D341Med (cell line): ENCODE measurements around the gene MCUB.
"Not testable (repeated sequence)": the region's sequence is repeated elsewhere in the genome, so short reads cannot be mapped to it uniquely, and the experiment has no call there.

ENCODE experiments used
- DNase-seq: peaks from one replicate; pipeline ENCODE4 v3.0.0; 2012; ENCODE audit warnings: low spot score

Gene MCUB

DNA sequence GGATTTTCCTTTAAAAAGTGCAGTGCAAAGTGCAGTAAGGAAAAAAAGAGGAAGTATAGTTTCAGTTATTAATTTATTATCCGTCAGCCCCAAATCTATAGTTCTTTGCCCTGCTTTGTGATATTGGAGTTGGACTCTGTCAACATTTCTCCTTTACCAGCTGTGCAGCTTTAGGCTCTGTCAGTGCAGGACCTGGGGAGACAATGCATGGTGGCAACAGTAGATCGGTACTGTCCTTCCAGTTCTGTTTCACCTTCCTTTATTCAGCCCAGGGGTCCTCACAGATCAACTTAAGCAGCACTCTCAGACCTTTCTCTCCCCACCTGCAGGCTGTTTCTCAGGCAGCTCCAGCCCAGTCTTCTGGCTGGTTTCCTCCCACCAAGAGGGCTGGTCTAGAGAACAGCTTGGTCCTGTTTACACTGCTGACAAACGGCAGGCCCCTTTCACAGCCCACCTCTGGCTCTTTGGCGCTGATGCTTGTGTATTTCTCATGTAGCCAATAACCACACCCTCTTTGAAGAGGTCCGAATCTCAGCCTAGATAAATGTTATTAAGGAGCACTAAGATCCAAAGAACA, 71.6 kb downstream of the MCUB start:
- DNase-seq: no peak

DNA sequence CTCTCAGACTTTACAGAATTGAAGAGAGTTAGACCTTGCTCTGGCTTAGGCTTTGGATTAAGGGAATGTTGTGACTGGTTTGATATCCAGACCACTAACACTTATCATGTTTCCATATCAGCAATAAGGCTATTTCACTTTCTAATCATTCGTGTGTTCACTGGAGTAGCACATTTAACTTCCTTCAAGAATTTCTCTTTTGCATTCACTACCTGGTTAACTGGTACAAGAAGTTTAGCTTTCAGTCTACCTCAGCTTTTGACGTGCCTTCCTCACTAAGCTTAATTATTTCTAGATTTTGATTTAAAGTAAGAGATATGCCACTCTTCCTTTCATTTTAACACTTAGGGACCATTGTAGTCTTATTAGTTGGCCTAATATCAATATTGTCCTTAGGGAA, 80.6 kb downstream of the MCUB start:
- DNase-seq: no peak

DNA sequence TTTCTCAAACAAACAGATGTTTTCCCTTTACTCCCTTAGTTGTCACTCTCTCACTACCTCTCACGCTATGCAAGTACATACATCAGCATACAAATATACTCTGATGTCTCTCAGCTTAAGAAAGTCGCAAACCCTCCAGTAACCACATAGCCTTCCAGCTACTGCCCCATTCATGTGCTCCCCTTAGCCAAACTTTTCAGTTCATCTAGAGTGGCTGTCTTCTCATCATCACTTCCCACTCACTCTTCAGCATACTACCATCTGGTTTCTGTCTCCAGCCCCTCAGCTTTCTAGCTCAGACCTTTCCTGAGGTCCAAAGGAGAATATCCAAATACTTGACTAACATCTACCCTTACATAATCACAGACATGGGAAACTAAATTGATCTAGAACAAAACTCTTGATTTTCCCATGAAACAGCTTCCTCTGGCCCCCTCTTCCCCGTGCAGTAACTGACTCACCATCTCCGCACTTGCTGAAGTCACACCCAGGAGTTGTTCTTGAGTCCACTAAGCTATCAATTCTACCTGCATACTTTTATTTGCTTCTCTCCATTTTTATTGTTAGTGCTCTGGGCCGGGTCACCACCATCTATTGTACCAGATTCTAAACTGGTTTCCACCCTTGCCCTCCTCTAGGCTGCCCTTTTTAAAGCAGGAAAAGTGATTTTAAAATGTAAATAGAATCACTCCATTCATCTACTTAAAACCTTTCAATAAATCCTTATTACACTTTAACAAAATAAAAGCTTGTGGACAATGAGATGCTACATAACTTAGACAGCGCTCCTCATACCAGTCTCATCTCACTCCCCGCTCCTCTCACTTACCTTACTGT, 86.0 kb downstream of the MCUB start:
- no peak for DNase-seq

DNA sequence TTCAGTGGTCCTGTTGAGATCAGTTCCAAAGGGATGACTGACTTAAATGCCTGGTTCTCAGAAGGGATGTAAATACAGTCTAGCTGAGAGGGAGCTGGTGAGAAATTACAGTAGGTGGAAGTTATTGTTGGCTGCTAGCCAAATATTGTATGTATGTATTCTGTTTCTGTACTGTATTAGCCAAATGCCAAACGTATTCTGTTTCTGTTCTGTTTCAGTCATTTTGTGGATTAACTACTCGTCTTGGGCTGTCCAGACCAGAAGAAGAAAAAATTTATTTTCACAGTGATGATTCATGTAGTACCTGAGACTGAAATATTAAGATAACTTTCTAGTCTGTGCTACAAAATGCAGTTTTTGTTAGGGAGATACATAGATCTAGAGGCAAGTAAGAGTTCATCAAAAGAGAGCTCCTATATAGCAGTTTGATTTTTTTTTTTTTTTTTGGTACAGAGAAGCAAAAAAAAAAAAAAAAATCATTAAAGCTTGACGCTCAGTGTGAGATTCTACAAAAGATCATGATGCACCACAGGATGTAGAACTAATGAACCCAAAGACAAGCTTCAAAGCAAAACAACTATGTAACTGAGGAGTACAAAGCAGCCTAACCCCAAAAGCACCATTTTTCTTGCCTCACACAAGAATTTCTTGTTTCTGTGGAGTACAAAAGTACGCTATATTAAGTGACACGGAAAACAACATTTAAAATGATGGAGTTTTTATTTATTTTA, 88.4 kb downstream of the MCUB start:
- DNase-seq: no peak

DNA sequence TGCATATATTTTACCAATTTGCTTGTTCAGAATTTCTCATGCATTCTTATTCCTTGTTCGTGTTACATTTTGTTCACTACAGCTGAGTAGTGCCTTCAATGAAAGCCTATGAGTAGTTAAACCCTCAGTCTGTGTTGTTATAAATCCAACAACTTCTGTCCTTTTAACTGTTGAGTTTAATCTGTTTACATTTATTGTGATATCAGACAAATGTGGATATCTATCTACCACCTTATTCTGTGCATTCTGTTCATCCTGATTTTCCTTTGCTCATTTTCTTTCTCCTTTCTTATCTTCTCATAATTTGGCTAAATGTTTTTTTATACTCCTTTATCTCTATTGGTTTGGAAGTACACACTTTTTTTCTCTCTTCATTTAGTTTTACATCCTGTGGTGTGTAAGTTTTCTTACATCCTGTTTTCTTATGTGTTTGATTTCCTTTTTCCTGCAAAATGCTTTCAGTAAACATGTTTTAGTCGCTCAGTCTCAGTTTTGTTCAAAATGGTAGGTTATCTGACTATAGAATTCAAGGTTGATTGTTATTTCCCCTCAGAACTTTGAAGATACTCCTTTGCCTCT, 89.0 kb downstream of the MCUB start:
- no peak for DNase-seq

DNA sequence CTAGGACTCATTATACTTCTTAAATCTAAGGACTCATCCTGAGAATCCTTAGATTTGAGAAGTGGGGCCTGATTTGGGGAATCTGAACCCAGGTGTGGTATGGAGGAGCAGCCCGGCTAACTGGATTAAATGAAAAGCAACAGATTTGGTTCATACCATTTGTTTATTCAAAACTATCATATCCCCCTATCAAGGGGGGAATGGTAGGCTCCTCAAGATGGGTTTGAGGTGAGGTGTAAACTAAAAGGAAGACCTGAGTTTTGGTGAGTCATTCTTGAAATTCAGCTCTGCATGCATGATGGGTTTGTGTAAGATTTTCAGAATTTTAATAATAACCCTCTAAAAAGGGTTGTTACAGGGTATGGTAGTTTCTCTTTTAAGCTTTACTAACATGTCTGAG, 89.8 kb downstream of the MCUB start:
- DNase-seq: no peak

DNA sequence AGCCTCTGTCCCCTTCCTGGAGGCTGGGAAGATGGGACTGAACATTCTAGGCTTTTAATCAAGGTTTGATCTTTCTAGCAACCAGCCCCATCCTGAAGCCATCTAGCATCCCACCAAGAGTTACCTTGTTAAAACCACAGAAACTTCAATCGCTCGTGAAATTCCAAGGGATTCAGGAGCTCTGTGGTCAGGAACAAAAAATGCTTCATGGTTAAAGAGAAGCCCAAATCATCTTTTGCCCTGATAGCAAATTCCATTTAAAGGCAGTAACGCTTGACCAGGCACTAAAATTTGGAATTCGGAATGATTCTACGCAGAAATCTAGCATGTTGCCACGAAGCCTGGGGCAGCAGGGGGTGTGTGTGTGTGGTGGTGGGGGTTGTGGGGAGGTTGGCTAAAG, 95.3 kb downstream of the MCUB start:
- no peak for DNase-seq

DNA sequence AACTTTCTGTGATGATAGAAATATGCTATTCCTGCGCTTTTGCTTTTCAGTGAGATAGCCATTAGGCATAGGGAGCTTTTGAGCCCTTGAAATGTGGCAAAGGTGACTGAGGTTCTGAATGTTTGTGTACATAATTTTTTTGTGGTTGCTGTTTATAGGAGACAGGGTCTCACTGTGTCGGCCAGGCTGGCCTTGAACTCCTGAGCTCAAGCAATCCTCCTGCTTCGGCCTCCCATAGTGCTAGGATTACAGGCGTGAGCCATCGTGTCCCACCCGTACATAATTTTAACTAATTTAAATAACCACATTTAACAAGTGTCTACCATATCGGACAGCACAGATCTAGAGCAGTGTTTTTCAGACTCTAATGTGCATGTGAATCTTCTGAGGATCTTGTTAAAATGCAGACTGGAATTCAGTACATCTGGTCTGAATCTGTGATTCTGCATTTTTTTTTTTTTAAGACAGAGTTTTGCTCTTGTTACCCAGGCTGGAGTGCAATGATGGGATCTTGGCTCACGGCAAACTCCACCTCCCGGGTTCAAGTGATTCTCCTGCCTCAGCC, 97.9 kb downstream of the MCUB start:
- DNase-seq: no peak

DNA sequence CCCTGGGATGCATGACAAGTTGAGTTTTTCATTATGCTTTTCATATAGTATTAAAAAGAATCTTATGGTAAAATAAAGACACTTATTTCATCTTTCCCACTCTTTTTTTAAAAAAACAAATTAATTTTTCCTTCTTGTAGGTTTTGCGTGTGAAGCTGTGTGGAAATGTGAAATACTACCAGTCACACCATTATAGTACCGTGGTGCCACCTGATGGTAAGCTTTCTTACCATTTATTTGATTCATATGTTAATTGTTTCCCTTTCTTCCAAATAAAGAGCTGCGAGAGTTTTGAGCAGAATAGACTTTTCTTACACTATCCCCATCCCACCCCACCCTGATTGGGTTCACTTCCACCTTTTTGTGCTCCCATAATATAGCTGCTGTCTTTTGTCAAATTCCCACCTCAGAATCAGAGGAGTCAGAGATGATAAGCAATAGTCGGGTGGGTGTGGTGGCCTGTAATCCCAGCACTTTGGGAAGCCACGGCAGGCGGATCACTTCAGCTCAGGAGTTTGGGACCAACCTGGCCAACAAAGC, 98.9 kb downstream of the MCUB start:
- no peak for DNase-seq

DNA sequence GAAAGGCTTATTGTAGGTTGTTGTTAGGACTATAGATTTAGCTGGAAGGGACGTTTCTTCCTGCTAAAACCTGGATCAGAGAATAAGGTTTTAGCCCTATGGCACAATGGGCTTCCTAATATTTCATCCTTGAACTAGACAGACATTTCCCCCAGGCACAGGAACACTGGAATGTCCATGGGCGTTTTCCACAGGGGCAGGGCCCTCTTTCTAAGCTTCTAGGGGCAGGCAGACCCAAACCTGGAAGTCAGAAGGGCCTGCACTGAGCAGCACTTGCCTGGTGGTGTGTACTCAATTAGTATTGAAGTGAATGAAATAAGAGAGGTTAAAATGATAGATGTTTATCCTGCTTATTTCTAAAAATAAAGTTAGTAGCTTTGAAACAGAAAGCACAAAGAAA, 102.1 kb downstream of the MCUB start:
- no peak for DNase-seq

DNA sequence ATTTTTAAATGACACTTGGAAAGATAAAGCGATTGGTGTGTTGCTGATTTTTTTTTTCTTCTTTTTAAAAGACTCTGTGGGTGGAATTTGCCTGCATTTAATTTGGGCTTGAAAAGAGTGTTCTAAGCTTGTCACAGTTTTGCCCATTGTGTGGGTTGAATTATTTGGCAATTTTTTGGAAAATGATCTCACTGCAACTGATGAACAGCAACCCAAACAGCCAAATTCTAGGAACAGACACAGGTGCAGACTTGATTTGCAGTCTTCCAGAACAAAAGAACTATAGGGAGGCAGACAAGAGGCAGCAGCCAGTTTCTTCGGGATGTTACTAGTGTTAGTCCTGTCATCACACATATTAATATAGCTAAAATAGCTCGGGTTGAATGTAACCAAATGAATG, 102.7 kb downstream of the MCUB start:
- no peak for DNase-seq

DNA sequence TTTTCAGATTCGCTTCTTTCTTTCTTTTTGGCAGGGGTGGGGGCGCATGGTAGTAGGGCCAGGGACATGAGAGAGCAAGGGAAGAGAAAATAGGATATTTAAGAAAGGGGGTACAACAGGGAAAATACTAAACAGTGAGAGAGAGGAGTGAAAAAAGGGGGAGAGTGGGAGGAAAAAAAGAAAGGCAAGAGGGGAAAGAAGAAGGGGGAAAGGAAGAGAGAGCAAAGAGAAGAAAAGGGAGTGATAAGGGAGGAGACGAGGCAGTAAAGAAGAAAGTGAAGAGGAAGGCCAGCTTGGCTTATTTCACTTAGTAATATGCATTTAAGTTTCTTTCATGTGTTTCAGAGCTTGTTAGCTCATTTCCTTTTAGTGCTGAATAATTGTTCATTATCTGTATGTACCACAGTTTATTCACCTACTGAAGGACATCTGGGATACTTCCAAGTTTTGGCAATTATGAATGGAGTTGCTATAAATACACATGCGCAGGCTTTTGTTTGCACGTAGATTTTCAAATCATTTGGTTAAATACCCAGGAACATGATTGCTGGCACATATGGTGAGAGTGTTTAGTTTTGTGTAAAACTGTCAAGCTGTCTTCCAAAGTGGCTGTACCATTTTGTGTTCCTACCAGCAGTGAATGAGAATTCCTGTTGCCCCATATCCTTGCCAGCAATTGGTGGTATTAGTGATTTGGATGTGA, 105.9 kb downstream of the MCUB start:
- no peak for DNase-seq

DNA sequence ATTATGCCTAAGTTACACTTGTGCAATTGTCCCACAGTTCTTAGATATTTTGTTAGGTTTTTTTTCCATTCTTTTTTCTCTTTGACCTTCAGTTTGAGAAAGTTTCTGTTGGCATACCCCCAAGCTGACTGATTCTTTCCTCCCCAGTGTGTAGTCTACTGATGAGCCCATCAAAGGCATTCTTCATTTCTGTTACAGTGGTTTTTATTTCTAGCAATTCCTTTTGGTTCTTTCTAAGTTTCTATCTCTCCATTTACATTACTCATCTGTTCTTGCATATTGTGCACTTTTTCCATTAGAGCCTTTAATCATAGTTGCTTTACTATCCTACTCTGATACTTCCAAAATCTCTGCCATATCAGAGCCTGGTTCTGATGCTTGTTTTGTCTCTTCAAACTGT, 111.3 kb downstream of the MCUB start:
- no peak for DNase-seq

DNA sequence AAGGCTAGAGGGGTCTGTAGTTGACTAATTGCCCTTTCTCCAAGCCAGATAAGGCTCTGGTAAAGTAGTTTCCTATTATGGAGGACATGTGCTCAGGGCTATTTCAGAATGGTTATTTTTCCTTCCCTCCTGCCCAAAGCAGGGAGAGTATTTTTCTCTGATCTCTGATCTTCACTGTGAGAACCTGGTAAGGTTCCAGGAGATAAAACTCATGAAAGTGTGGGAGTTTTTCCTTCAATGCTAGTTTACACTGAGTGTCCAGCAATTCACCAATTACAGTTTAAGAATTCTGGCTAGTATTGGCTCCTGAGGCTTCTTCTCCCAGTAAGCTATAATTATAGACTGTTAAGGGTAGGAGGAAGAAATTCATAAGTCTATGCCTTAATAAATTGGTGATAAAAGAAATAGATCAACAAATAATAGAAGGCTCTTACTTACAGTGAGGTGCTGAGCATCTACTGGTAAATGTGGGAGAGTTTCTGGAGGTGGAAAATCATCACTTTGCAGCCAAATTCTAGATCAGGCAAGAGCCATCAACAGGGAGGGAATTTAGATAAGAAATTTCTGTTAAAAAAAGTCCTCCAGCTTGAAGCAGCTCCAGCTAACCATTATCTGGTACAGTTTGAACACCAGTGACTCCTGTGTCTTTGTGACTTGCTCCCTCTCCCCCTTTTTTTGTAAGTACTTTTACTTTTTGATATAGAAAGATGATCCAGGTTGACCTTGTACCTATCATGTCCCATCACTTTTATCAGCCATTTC, 112.3 kb downstream of the MCUB start:
- DNase-seq: no peak

DNA sequence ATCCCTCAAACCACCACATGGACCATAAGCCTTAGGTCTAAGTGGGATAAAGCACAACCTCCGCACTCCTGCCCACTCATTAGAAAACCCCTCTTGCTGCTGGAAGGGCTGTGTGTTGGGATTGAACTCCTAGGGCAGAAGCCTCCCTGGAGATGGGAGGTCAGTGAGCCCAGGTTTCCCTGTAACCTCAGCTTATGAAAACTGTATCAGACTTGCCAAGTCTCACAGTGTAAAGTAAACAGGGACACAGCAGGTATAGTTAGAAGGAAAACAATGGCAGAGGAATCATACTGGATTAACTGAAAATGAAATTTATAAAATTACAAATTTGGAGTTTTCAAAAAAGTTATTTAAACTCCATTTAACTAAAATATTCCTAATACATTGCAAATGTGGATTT, 113.3 kb downstream of the MCUB start:
- DNase-seq: no peak

DNA sequence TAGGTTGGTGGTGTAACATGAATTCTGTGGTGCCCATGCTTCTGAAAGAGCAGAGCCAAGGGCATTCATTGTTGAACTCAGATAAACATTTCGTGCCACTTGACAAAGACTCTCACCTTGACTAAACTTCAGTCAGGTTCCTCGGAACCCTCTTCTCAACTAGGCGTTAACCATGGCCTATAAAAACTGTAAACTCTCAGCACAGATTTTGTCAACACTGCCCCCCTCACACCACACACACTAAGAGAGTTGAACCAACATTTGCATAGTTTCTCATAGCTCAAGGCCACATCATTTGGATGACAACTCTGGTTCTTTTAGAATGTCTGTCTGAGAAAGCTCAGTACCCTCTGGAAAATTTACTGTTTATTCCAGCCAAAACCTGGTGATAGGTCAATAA, 115.1 kb downstream of the MCUB start:
- no peak for DNase-seq

DNA sequence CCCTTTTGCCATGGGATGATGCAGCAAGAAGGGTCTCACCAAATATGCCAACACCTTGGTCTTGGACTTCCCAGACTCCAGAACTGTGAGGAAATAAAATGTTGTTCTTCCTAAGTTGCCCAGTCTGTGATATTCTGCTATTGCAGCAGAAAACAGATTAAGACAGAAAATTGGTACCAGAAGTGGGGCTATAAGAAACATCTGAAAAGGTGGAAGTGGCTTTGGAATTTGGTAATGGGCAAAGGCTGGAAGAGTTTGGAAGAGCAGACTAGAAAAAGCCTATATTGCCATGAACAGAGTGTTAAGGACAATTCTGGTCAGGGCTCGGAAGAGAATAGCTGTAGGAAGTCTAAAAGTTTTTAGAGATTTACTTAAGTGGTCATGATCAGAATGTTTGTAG, 115.8 kb downstream of the MCUB start:
- DNase-seq: no peak

DNA sequence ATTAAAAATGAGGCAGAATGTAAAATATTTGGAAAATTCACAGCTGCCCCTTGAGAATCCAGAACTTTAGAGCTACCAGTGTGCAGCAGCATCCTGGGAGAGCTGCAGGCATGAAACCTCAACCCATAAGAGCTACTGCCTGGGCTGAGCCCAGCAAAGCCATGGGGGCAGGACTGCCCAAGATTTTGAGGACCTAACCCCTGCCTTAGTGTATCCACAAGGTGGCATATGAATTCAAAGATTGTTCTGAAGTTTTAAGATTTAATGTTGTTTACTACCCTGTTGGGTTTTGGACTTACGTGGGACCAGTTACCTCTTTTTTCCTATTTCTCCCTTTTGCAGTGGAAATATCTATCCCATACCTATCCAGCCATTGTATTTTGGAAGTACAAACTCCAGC, 116.8 kb downstream of the MCUB start:
- DNase-seq: no peak

DNA sequence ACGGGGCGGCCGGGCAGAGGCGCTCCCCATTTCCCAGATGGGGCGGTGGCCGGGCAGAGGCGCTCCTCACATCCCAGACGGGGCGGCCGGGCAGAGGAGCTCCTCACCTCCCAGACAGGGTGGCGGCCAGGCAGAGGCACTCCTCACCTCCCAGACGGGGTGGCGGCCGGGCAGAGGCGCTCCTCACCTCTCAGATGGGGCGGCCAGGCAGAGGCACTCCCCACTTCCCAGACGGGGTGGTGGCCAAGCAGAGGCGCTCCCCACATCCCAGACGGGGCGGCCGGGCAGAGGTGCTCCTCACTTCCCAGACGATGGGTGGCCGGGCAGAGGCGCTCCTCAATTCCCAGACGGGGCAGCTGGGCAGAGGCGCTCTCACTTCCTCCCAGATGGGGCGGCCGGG, 118.4 kb downstream of the MCUB start:
- DNase-seq: not testable (repeated sequence)

DNA sequence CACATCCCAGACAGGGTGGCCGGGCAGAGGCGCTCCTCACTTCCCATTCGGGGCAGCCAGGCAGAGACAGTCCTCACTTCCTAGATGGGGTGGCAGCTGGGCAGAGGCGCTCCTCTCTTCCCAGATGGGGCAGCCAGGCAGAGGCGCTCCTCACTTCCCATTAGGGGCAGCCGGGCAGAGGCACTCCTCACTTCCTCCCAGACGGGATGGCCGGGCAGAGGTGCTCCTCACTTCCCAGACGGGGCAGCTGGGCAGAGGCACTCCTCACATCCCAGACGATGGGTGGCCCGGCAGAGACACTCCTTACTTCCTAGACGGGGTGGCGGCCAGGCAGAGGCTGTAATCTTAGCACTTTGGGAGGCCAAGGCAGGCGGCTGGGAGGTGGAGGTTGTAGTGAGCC, 118.9 kb downstream of the MCUB start:
- not testable (repeated sequence) for DNase-seq

DNA sequence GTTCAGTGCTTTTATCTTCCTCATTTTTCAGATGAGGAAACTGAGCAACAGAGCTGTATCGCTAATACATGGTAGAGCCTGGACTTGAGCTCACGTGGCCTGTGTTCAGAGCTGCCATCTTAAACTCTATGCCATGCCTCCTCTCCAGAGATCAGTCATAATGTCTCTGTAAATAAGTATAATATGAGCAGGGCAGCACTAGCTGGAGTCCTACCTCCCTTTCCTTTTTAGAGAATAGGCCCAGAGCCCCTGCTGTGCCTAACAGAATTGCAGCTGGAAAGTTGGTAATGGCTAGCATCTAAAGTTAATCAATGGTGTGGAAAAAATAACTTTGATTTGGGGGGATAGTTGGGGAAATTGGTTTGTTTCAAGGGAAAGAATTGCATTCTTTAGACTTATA, 122.8 kb downstream of the MCUB start:
- DNase-seq: no peak
